ENCODE data around the gene C1orf116. TPM values are rescaled to one million over a fixed set of nuclear protein-coding genes. Genes with fewer than 3 reads are reported as not detected.

C1orf116 gene
- polyA plus RNA-seq, 1 of the 3 experiments (the other 2 are of a cell fraction), result 0.02 TPM

GRCh38 chr1:207010726-207011125 is 21.8 kb downstream of the C1orf116 start:
- no peak overlapping the region for H3K27ac ChIP-seq (ENCODE audit: low read depth in 2 of 2, low read length in 1 of 2)
- no peaks in the 10 kb centered on the region for H3K9me2 ChIP-seq
- no peaks in the 10 kb centered on the region for H3F3A ChIP-seq (replicated peaks; ENCODE audit: insufficient read depth)
- H3K4me3 ChIP-seq (ENCODE audit: low read depth in 2 of 2, low read length in 1 of 2), result no peak overlapping the region
- no peak overlapping the region for H2AFZ ChIP-seq (ENCODE audit: low read depth)
- peaks cover 6% of the 10 kb centered on the region in 2 experiments; a peak in 2 of 4 replicates for H3K4me1 ChIP-seq (ENCODE audit: control insufficient read depth in 1 of 2, insufficient read depth in 2 of 2, low read depth in 1 of 2, low read length in 1 of 2)
- no peak overlapping the region for H3K4me2 ChIP-seq
- H3K27me3 ChIP-seq (ENCODE audit: insufficient read depth), result no peaks in the 10 kb centered on the region
- H3K9me3 ChIP-seq, result no peaks in the 10 kb centered on the region
- TF ChIP-seq NFIC (IDR thresholded peaks at IDR 0.05; ENCODE audit: borderline replicate concordance) (no peak), GATA2 (CRISPR knock-in tag; IDR thresholded peaks at IDR 0.05) (no peak), RCOR1 (IDR thresholded peaks at IDR 0.05; ENCODE audit: low read length) (no peak), REST (IDR thresholded peaks at IDR 0.05; ENCODE audit: low read depth, low read length) (no peak), USF2 (IDR thresholded peaks at IDR 0.05; ENCODE audit: borderline replicate concordance, low read depth, low read length) (no peak), FOXJ3 (CRISPR knock-in tag; IDR thresholded peaks at IDR 0.05) (no peak), FOXM1 (IDR thresholded peaks at IDR 0.05; ENCODE audit: low read depth) (no peak), POLR2AphosphoS5 (IDR thresholded peaks at IDR 0.05; ENCODE audit: low read depth, low read length) (no peak), SIN3A (IDR thresholded peaks at IDR 0.05; ENCODE audit: borderline replicate concordance, low read depth, low read length) (no peak), FOSL2 (IDR thresholded peaks at IDR 0.05; ENCODE audit: borderline replicate concordance, low read depth) (no peak), EP300 (IDR thresholded peaks at IDR 0.05; ENCODE audit: borderline replicate concordance in 1 of 2, low read depth in 1 of 2, low read length in 1 of 2) (no peak), JUND (IDR thresholded peaks at IDR 0.05) (no peak), TEAD4 (IDR thresholded peaks at IDR 0.05; ENCODE audit: borderline replicate concordance, insufficient read depth) (no peak), CHD2 (IDR thresholded peaks at IDR 0.05; ENCODE audit: low read length, partially characterized antibody) (no peak), MEF2A (IDR thresholded peaks at IDR 0.05; ENCODE audit: borderline replicate concordance, low read depth) (no peak), EZH2phosphoT487 (IDR thresholded peaks at IDR 0.05; ENCODE audit: borderline replicate concordance, low read depth) (no peak)
- no peaks in the 10 kb centered on the region for H3K36me3 ChIP-seq (replicated peaks in 1 of 2; ENCODE audit: control insufficient read depth in 1 of 2, insufficient read depth in 2 of 2, low read length in 1 of 2)
- no peak overlapping the region for H3K9ac ChIP-seq
- ChIA-PET POLR2A (no interaction called here), CTCF (interaction anchor here (1.5 kb wide), 1 partner anchor 31 kb away, joined by 3 read pairs; no protein-coding TSS in a partner anchor)
- H4K20me1 ChIP-seq (ENCODE audit: insufficient read depth), result no peaks in the 10 kb centered on the region
- no peaks in the 10 kb centered on the region for H3K79me2 ChIP-seq (ENCODE audit: insufficient read depth)
- no peak for DNase-seq
- 90% methylated on average over 2 of the region's 2 CpGs for WGBS (ENCODE audit: low lambda C conversion rate)

Measured in SK-N-SH (cell line).